BJ (cell line): Measurements from ENCODE around the gene VPS50. TPM values are rescaled to one million over a fixed set of nuclear protein-coding genes. Genes with fewer than 3 reads are reported as not detected.

Experiments
- CTCF ChIA-PET: fragments of 350-600 bp; formaldehyde crosslinking; extraction: SDS; loops from one replicate; lab custom pipeline; 2021; ENCODE audit warnings: antibody characterized with exemption, inconsistent platforms; lab: Yijun Ruan, JAX
- POLR2A ChIA-PET: fragments of 300-600 bp; sonication (Branson Sonifier 250); formaldehyde crosslinking; extraction: SDS; loops from one replicate; lab custom pipeline; 2021; ENCODE audit warnings: antibody characterized with exemption; lab: Charles Lee
- DNase-seq: peaks from one replicate; pipeline ENCODE4 v3.0.0-alpha.2; 2011; ENCODE audit warnings: low read depth
- H3K27me3 ChIP-seq: 2 replicates; pipeline ENCODE4 v1.6.0; 2011; ENCODE audit warnings: low read length; ENCODE audit not compliant: control insufficient read depth, insufficient read depth
- H3K36me3 ChIP-seq: 2 replicates; pipeline ENCODE4 v1.5.1; 2011; ENCODE audit warnings: low read length; ENCODE audit not compliant: control insufficient read depth, insufficient read depth
- H3K4me3 ChIP-seq: 2 replicates; pipeline ENCODE4 v1.5.1; 2011; ENCODE audit warnings: low read depth, mild to moderate bottlenecking, control low read depth, low read length
- CTCF ChIP-seq: IDR thresholded peaks from 2 replicates; pipeline ENCODE4 v1.5.1; 2011; ENCODE audit warnings: low read depth, mild to moderate bottlenecking, control low read depth, inconsistent platforms, low read length, moderate library complexity; ENCODE audit not compliant: insufficient read depth
- polyA plus RNA-seq: library from polyadenylated mRNA; depleted of rRNA; stranded (reverse); fragments of >200 nt; gene quantifications from 2 replicates; pipeline ENCODE4 v1.2.3, GENCODE V29; 2011

The VPS50 gene
- polyA plus RNA-seq, 1 experiment = 10.9 TPM

- H3K4me3 ChIP-seq = no peak overlapping the region
- no peaks in the 10 kb centered on the region for H3K36me3 ChIP-seq
- ChIA-PET POLR2A (no interaction called here), CTCF (interaction anchor here (0.8 to 1.7 kb wide), 2 partner anchors 14 to 133 kb away, joined by 3 to 7 read pairs; no protein-coding TSS in a partner anchor)
- peaks cover 4% of the 10 kb centered on the region for H3K27me3 ChIP-seq
- no peak for TF ChIP-seq CTCF
- DNase-seq = no peak
Observed at GRCh38 chr7:93378131-93378760, 146.1 kb downstream of the VPS50 start.

GRCh38 chr7:93382362-93382761, 150.2 kb downstream of the VPS50 start:
- TF ChIP-seq CTCF = no peak
- POLR2A ChIA-PET = no interaction called here

GRCh38 chr7:93390660-93391059, 158.5 kb downstream of the VPS50 start:
- POLR2A ChIA-PET = no interaction called here

More at GRCh38 chr7:93382362-93382761, 150.2 kb downstream of the VPS50 start:
- Histone ChIP-seq H3K36me3 (no peaks in the 10 kb centered on the region), H3K27me3 (peaks cover 7% of the 10 kb centered on the region), H3K4me3 (no peak overlapping the region)
- DNase-seq = no peak
- CTCF ChIA-PET = no interaction called here

GRCh38 chr7:93392984-93393383, 160.8 kb downstream of the VPS50 start:
- H3K4me3 ChIP-seq = no peak overlapping the region
- DNase-seq = no peak
- TF ChIP-seq CTCF = no peak
- no peaks in the 10 kb centered on the region for H3K27me3 ChIP-seq
- no peaks in the 10 kb centered on the region for H3K36me3 ChIP-seq
- ChIA-PET POLR2A (no interaction called here), CTCF (no interaction called here)

More at GRCh38 chr7:93390660-93391059, 158.5 kb downstream of the VPS50 start:
- H3K36me3 ChIP-seq = no peaks in the 10 kb centered on the region
- DNase-seq = no peak
- no peak overlapping the region for H3K4me3 ChIP-seq
- H3K27me3 ChIP-seq = peaks cover 4% of the 10 kb centered on the region
- CTCF ChIA-PET = interaction anchor here (1.5 kb wide), 1 partner anchor 16 kb away, joined by 3 read pairs; no protein-coding TSS in a partner anchor
- no peak for TF ChIP-seq CTCF

GRCh38 chr7:93399642-93400041, 167.5 kb downstream of the VPS50 start:
- Histone ChIP-seq H3K36me3 (no peaks in the 10 kb centered on the region), H3K27me3 (no peaks in the 10 kb centered on the region), H3K4me3 (no peak overlapping the region)
- POLR2A ChIA-PET = no interaction called here
- no peak for DNase-seq
- CTCF ChIA-PET = interaction anchor here (1.0 kb wide), 1 partner anchor 8 kb away, joined by 3 read pairs; no protein-coding TSS in a partner anchor
- no peak for TF ChIP-seq CTCF
